Measurements from ENCODE around the gene ASTN2.
"Not testable (repeated sequence)": the region's sequence is repeated elsewhere in the genome, so short reads cannot be mapped to it uniquely, and the experiment has no call there.

The ASTN2 gene

DNA sequence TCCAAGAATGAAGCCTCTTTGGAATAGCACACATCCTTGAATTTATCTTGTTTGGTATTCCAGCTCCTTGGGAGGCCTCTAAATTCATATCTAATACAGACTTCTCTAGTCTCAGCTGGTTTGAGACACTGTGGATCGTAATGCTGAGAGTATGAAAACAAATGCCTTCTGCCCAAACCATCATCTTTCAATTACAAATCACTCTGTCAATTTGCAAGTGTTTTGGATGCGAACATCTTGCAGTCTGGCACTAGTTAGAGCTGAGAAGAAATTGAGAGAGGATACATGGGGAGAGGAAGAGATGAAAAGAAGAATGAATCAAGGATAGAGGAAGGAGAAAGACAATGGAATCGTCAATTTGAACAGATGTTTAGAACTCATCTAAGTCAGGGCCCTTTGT lies 342.6 kb downstream of the ASTN2 start:
- Histone ChIP-seq H3K27ac (no peak overlapping the region), H3K27me3 (replicated peaks) (no peaks in the 10 kb centered on the region), H3K4me3 (ENCODE audit: low read depth, low read length) (no peak overlapping the region), H3K36me3 (replicated peaks) (no peaks in the 10 kb centered on the region)
- no peak for DNase-seq
- TF ChIP-seq, protein P1, sequence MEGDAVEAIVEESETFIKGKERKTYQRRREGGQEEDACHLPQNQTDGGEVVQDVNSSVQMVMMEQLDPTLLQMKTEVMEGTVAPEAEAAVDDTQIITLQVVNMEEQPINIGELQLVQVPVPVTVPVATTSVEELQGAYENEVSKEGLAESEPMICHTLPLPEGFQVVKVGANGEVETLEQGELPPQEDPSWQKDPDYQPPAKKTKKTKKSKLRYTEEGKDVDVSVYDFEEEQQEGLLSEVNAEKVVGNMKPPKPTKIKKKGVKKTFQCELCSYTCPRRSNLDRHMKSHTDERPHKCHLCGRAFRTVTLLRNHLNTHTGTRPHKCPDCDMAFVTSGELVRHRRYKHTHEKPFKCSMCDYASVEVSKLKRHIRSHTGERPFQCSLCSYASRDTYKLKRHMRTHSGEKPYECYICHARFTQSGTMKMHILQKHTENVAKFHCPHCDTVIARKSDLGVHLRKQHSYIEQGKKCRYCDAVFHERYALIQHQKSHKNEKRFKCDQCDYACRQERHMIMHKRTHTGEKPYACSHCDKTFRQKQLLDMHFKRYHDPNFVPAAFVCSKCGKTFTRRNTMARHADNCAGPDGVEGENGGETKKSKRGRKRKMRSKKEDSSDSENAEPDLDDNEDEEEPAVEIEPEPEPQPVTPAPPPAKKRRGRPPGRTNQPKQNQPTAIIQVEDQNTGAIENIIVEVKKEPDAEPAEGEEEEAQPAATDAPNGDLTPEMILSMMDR (IDR thresholded peaks at IDR 0.05; ENCODE audit: low read depth, low read length, missing control alignments): no peak
- in situ Hi-C loops (cut with HindIII; ENCODE audit: low pct_ligation_motif_present, low sequenced_read_pairs): no loop called here

DNA sequence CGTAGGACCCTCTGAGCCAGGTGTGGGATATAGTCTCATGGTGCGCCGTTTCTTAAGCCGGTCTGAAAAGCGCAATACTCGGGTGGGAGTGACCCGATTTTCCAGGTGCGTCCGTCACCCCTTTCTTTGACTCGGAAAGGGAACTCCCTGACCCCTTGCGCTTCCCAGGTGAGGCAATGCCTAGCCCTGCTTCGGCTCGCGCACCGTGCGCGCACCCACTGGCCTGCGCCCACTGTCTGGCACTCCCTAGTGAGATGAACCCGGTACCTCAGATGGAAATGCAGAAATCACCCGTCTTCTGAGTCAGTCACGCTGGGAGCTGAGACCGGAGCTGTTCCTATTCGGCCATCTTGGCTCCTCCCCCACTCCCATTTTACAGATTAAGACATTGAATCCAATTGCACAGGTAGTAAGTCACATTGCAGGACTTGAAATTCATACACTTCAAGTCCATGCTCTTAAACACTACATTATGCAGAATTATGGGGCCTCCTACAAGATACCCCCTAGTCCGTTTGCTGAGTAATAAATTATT lies 343.1 kb downstream of the ASTN2 start:
- H3K27me3 ChIP-seq (replicated peaks); DNase-seq; H3K27ac ChIP-seq; H3K4me3 ChIP-seq (ENCODE audit: low read depth, low read length); in situ Hi-C loops (cut with HindIII; ENCODE audit: low pct_ligation_motif_present, low sequenced_read_pairs); H3K36me3 ChIP-seq (replicated peaks): not testable (repeated sequence)

DNA sequence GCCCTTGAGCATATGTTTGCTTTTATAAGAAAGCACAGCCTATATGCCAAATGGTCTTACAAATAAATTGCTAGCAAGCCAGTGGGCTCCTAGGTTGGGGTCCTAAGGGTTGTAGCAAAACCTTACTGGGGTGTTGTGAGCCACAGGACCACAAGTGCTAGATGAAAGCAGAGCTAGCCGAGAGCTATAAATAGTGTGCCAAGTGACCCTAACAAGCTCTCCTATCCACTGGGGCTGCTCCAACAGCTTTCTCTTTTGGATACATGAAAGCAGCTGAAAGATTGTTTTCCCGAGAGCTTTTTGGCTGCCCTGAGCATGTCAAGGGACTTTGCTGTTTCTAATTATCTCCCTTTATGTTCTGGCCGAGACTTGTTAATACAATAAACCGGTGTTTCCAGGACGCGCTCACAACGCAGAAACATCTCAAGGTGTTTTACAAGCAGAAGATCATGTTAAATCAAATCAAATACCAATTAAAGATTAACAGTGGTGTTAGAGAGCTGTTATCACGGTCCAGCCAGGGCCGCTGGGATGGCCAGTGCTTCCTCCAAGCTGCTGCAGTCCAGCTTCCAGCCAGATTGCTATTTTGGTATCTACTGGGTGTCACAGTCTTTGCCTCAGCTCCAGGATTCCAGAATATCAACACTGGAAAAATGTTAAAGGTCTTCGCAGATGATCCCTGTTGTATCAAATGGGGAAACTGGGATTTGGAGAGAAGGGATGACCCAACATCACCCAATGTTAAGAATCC lies 351.0 kb downstream of the ASTN2 start:
- Histone ChIP-seq H3K36me3 (replicated peaks) (no peaks in the 10 kb centered on the region), H3K27me3 (replicated peaks) (no peaks in the 10 kb centered on the region), H3K4me3 (ENCODE audit: low read depth, low read length) (no peak overlapping the region), H3K27ac (no peak overlapping the region)
- in situ Hi-C loops (cut with HindIII; ENCODE audit: low pct_ligation_motif_present, low sequenced_read_pairs): no loop called here
- DNase-seq: no peak
- TF ChIP-seq, protein P1 (IDR thresholded peaks at IDR 0.05; ENCODE audit: low read depth, low read length, missing control alignments): no peak

DNA sequence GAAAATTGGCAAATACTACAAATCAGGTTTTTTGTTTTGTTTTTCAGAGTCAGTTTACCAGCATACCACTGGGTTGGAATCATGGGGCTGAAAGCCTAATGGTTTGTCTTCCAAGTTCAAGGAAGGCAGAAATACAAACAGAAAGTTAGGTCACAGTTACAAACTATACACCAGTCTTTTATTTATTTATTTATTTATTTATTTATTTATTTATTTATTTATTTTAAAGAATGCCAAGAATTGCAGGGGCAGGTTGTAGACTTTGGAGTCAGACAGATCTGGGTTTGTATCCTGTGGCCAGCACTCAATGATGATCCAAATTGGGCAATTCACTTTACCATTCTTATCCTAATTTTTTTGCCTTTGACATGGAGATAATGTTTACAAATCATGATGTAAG lies 353.9 kb downstream of the ASTN2 start:
- TF ChIP-seq, protein P1 (IDR thresholded peaks at IDR 0.05; ENCODE audit: low read depth, low read length, missing control alignments): no peak
- Histone ChIP-seq H3K36me3 (replicated peaks) (no peaks in the 10 kb centered on the region), H3K4me3 (ENCODE audit: low read depth, low read length) (no peak overlapping the region), H3K27ac (no peak overlapping the region), H3K27me3 (replicated peaks) (no peaks in the 10 kb centered on the region)
- in situ Hi-C loops (cut with HindIII; ENCODE audit: low pct_ligation_motif_present, low sequenced_read_pairs): no loop called here
- DNase-seq: no peak

DNA sequence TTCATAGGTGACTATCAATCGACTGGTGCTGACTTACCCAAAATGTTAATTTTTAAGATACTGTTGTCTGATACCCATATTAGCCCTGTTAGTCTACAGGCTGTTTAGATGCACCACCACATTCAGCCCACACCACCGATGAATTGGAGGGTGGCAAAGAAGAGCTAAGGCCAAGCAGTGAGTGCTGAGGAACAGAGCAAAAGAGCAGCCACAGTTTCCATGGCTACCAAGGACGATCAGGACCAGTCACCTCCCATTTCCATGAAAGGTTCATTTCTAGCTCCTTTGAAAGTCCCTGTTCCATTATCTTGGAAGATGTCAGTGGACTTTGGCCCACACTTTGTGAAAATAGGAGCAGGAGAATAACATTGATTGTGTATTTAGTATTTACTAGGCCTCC lies 364.9 kb downstream of the ASTN2 start:
- in situ Hi-C loops (cut with HindIII; ENCODE audit: low pct_ligation_motif_present, low sequenced_read_pairs): no loop called here
- H3K27me3 ChIP-seq (replicated peaks): no peaks in the 10 kb centered on the region
- H3K27ac ChIP-seq: no peak overlapping the region
- no peaks in the 10 kb centered on the region for H3K36me3 ChIP-seq (replicated peaks)
- H3K4me3 ChIP-seq (ENCODE audit: low read depth, low read length): no peak overlapping the region
- TF ChIP-seq, protein P1 (IDR thresholded peaks at IDR 0.05; ENCODE audit: low read depth, low read length, missing control alignments): no peak
- DNase-seq: no peak

DNA sequence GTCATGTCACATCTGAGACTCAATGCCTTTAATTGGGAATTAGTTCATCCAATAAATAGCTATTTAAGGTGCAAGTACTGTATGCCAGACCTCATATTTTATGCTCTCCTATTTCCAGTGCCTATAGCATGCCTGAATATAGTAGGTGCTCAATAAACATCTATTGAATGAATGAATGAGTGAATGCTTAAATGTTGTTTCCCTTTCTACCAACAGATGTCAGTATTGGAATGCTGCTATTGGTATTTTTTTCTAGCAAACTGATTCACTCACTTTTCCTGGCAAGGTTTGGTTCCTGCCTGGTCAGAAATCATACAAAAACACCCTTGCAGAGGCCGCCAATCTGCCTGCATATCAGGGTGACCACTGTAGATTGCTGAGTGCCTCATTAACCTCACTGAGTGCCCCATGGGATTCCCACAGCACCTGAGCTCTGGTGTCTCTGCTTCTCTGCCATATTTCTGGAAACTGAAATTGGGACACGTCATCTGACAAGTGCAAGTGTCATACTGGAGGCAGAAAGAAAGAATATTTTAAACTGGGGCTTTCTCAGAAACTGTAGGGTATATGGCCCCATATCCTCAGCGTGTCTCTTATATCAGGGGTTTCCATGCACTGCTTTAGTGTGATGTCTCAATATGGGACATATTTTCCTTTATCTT lies 368.1 kb downstream of the ASTN2 start:
- DNase-seq: no peak
- H3K27ac ChIP-seq: no peak overlapping the region
- no peak overlapping the region for H3K4me3 ChIP-seq (ENCODE audit: low read depth, low read length)
- H3K27me3 ChIP-seq (replicated peaks): no peaks in the 10 kb centered on the region
- in situ Hi-C loops (cut with HindIII; ENCODE audit: low pct_ligation_motif_present, low sequenced_read_pairs): no loop called here
- TF ChIP-seq, protein P1 (IDR thresholded peaks at IDR 0.05; ENCODE audit: low read depth, low read length, missing control alignments): no peak
- no peaks in the 10 kb centered on the region for H3K36me3 ChIP-seq (replicated peaks)

Measured in brain microvascular endothelial cell (primary cell).